ENCODE results near the gene SPOCK1. TPM values are rescaled to one million over a fixed set of nuclear protein-coding genes. Genes with fewer than 3 reads are reported as not detected.

Gene SPOCK1
- polyA plus RNA-seq, 2 of the 4 experiments (the other 2 are of a cell fraction): 28.9 to 40.8 TPM

DNA sequence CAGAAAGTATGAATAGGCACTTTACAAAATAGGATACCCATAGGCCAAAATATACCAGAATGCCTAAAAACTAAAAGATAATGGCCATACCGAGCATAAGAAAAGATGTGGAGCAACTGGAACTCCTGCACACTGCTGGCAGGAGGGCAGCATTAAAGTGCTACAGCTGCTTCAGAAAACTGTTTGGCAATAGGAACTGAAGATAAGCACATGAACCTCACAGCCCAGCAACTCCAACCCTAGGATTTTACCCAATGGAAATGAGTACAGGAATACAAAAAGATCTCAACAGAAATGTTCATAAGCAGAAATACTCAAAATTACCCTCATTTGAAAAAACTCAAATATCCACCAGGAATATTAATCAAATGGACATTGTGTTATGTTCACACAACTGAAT is 209.3 kb downstream of the SPOCK1 start:
- ATAC-seq: no peak
- ChIA-PET POLR2A (no interaction called here), CTCF (no interaction called here)
- 40% methylated on average over 1 of the region's 1 CpG for WGBS (ENCODE audit: missing lambda C conversion rate)
- no peak for FAIRE-seq
- no peak for TF ChIP-seq SMC3 (IDR thresholded peaks at IDR 0.05)
- TF ChIP-seq RAD21 (conservative IDR thresholded peaks at IDR 0.05 in 1 of 2, IDR thresholded peaks at IDR 0.05 in 1 of 2): no peak
- TF ChIP-seq TFCP2L1 (CRISPR knock-in tag; IDR thresholded peaks at IDR 0.05): no peak
- TF ChIP-seq ZC3H11A (IDR thresholded peaks at IDR 0.05): no peak
- TF ChIP-seq RCOR1 (IDR thresholded peaks at IDR 0.05; ENCODE audit: low read depth, low read length): no peak
- TF ChIP-seq GATA3 (IDR thresholded peaks at IDR 0.05; ENCODE audit: borderline replicate concordance): no peak
- TF ChIP-seq MYC (IDR thresholded peaks at IDR 0.05; ENCODE audit: borderline replicate concordance, low read length): no peak
- TF ChIP-seq EP300 (IDR thresholded peaks at IDR 0.05): no peak
- TF ChIP-seq, protein P1, sequence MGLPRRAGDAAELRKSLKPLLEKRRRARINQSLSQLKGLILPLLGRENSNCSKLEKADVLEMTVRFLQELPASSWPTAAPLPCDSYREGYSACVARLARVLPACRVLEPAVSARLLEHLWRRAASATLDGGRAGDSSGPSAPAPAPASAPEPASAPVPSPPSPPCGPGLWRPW (IDR thresholded peaks at IDR 0.05): no peak
- no peak for TF ChIP-seq EHMT2 (IDR thresholded peaks at IDR 0.05; ENCODE audit: low read depth)
- no peak for TF ChIP-seq HDAC2 (IDR thresholded peaks at IDR 0.05)
- TF ChIP-seq FOSB (CRISPR knock-in tag; IDR thresholded peaks at IDR 0.05): no peak
- TF ChIP-seq KDM1A (IDR thresholded peaks at IDR 0.05; ENCODE audit: low read depth): no peak
- TF ChIP-seq, protein P2, sequence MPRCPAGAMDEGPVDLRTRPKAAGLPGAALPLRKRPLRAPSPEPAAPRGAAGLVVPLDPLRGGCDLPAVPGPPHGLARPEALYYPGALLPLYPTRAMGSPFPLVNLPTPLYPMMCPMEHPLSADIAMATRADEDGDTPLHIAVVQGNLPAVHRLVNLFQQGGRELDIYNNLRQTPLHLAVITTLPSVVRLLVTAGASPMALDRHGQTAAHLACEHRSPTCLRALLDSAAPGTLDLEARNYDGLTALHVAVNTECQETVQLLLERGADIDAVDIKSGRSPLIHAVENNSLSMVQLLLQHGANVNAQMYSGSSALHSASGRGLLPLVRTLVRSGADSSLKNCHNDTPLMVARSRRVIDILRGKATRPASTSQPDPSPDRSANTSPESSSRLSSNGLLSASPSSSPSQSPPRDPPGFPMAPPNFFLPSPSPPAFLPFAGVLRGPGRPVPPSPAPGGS (IDR thresholded peaks at IDR 0.05): no peak
- TF ChIP-seq POLR2A (IDR thresholded peaks at IDR 0.05; ENCODE audit: low read length): no peak
- TF ChIP-seq HOXA7 (CRISPR knock-in tag; IDR thresholded peaks at IDR 0.05): no peak
- TF ChIP-seq, protein P3, sequence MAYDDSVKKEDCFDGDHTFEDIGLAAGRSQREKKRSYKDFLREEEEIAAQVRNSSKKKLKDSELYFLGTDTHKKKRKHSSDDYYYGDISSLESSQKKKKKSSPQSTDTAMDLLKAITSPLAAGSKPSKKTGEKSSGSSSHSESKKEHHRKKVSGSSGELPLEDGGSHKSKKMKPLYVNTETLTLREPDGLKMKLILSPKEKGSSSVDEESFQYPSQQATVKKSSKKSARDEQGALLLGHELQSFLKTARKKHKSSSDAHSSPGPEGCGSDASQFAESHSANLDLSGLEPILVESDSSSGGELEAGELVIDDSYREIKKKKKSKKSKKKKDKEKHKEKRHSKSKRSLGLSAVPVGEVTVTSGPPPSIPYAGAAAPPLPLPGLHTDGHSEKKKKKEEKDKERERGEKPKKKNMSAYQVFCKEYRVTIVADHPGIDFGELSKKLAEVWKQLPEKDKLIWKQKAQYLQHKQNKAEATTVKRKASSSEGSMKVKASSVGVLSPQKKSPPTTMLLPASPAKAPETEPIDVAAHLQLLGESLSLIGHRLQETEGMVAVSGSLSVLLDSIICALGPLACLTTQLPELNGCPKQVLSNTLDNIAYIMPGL (CRISPR knock-in tag; IDR thresholded peaks at IDR 0.05; ENCODE audit: borderline replicate concordance): no peak
- TF ChIP-seq, protein P4, sequence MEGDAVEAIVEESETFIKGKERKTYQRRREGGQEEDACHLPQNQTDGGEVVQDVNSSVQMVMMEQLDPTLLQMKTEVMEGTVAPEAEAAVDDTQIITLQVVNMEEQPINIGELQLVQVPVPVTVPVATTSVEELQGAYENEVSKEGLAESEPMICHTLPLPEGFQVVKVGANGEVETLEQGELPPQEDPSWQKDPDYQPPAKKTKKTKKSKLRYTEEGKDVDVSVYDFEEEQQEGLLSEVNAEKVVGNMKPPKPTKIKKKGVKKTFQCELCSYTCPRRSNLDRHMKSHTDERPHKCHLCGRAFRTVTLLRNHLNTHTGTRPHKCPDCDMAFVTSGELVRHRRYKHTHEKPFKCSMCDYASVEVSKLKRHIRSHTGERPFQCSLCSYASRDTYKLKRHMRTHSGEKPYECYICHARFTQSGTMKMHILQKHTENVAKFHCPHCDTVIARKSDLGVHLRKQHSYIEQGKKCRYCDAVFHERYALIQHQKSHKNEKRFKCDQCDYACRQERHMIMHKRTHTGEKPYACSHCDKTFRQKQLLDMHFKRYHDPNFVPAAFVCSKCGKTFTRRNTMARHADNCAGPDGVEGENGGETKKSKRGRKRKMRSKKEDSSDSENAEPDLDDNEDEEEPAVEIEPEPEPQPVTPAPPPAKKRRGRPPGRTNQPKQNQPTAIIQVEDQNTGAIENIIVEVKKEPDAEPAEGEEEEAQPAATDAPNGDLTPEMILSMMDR (IDR thresholded peaks at IDR 0.05): no peak
- H3K4me3 ChIP-seq: no peak overlapping the region
- no peak overlapping the region for H3K4me2 ChIP-seq
- DNase-seq (ENCODE audit: low read depth in 1 of 2, low spot score in 1 of 2): no peak
- H3K9me3 ChIP-seq: no peaks in the 10 kb centered on the region
- H3K27ac ChIP-seq: no peak overlapping the region
- no peaks in the 10 kb centered on the region for H3K4me1 ChIP-seq

DNA sequence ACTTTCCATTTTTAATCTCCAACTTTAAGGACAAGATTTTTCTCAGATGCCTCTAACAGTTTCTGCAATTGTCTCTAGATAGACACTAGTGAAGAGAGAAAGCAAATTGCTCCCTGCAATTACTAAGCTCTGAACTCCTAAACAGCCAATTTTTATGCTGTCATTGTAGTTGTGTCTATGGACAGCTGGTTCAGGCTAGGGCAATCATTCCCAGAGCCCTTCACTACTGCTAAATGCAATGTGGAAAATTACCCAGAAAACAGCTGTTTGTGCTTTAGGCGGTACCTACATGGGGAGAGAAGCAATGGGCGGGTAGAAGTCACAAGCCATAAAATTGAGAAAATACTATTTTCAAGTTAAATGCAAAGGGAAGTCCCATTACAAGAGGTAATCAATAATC is 211.6 kb downstream of the SPOCK1 start:
- Histone ChIP-seq H3K9me3 (no peaks in the 10 kb centered on the region), H3K4me1 (peaks cover 5% of the 10 kb centered on the region), H3K4me3 (no peak overlapping the region), H3K4me2 (no peak overlapping the region), H3K27ac (no peak overlapping the region)
- no peak for DNase-seq (ENCODE audit: low read depth in 1 of 2, low spot score in 1 of 2)
- POLR2A ChIA-PET: no interaction called here
- TF ChIP-seq KDM5A (IDR thresholded peaks at IDR 0.05) (no peak), FOSL2 (IDR thresholded peaks at IDR 0.05) (no peak), FOSL2 (CRISPR knock-in tag; IDR thresholded peaks at IDR 0.05) (no peak)
- TF ChIP-seq, protein P5, sequence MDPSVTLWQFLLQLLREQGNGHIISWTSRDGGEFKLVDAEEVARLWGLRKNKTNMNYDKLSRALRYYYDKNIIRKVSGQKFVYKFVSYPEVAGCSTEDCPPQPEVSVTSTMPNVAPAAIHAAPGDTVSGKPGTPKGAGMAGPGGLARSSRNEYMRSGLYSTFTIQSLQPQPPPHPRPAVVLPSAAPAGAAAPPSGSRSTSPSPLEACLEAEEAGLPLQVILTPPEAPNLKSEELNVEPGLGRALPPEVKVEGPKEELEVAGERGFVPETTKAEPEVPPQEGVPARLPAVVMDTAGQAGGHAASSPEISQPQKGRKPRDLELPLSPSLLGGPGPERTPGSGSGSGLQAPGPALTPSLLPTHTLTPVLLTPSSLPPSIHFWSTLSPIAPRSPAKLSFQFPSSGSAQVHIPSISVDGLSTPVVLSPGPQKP (IDR thresholded peaks at IDR 0.05; ENCODE audit: low read depth, low read length): no peak
- no peak for FAIRE-seq
- CTCF ChIA-PET: no interaction called here
- 88% methylated on average over 2 of the region's 2 CpGs for WGBS (ENCODE audit: missing lambda C conversion rate)
- ATAC-seq: no peak
